HG02938 (cell line): Measurements from ENCODE around the gene XK.
A peak's percentile ranks its signal among the peaks of the same experiment; 100 is the strongest.
"Not testable (repeated sequence)": the region's sequence is repeated elsewhere in the genome, so short reads cannot be mapped to it uniquely, and the experiment has no call there.

ENCODE experiments used
- ATAC-seq: cut with Tn5 transposase; IDR thresholded peaks from one replicate; pipeline ENCODE4 v1.9.1; 2021; ENCODE audit warnings: mild to moderate bottlenecking, moderate library complexity; ENCODE audit not compliant: unreplicated experiment

XK gene

DNA sequence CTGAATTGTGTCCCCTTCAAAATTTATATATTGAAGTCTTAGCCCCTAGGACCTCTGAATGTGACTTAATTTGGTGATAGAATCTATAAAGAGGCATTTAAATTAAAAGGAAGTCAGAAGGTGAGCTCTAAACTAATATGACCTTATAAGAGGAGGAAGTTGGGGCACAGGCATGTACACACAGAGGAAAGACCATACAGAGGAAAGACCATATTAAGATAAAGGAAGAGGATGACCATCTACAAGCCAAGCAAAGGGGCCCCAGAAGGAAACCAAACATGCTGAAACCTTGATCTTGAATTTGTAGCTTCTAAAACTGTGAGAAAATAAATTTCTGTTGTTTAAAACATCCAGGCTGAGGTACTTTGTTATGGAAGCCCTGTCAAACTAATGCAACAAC is 67.3 kb downstream of the XK start:
- ATAC-seq, result no peak

DNA sequence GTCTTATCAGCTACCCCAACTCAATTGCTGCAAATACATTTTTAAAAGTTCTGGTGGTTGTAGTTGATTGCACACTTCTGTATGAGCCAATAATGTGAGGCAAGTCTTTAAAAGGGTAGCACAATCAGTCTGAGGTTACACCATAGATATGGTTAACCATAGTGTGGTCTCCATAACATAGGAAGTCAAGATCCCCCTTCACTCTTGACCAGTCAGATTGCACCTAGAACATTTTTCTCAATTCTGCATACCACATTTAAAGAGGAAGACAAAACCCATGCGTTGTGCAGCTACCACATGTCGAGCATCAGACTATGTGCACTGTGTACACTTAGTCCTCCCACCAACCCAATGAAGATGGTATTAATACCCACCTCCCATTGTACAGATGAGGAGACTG is 67.8 kb downstream of the XK start:
- ATAC-seq, result peak; percentile 30

DNA sequence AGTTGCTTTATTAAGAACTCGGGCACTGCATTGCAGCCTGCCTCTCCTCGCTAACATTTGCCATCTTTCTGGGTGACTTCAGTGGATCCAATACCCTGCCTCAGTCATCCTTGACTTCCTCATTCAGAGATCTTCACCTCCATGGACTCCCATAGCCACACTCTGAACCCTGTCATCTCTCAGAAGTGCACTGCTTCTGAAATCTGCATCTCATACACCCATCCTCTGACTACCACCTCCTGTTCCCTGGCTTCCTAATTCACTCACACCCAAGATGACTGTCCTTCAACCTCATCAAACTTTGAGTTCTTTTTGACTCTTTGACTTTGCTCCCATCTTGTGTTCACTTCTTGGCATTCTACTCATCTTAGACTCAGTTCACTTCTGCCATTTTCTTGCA is 68.9 kb downstream of the XK start:
- no peak for ATAC-seq

DNA sequence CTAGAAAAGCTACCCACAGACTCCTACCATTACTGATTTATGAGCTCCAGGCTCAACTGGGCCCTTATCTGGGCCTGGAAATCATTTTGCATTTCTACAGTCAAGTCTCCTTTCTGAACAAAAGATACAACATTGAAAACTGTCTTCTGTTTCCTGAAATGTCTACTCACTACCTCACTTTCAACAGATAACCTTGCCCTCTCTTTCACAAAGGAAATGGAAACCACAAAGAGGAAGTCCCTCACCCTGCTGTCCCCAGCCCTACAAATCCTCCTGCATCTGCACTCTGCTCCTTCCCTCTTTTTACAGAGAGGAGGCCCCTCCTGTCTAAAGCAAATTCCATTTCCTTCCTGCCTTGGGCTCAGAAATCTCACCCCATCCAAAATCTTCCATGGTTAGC is 69.4 kb downstream of the XK start:
- ATAC-seq, result peak; percentile 94

DNA sequence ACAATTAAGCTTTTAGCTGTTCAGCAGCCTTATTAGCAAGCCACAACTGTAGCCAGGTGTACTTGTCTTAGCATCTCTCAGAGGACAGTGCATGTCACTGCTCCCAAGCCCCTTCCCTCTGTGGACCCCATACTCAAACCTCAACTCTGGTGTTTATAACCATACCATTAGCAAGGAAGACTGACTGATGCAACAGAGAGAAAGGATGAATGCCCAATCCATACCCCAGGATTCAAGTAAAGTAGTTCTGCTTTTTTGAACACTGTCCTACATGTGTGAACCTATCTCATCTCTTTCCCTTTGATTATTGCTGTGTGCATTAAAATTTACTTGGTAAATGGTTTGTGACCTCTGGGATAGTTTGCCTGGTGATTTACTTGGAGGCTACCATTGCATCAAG is 71.5 kb downstream of the XK start:
- no peak for ATAC-seq

- ATAC-seq, result no peak
These were observed 73.8 kb downstream of the XK start for GRCh38 chrX:37759351-37759750.

GRCh38 chrX:37759878-37760418 is 74.4 kb downstream of the XK start:
- no peak for ATAC-seq

DNA sequence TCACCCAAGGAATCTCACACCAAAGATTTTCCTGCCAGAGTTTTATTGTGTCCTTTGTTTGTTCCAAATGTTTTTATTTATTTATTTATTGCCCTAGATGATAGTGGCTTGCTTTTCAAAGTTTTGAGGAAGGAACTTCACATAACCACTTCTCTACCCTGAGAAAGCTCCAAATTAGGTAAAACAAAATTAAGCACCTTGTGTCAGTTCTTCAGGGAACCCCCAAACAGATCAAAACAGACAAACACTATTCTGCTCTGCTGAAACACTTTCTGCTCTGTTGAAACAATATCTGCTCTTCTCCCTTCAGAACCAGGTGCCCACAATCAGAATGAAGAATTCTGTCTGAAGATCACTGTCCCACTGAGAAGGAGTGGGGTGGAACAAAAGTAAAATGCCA is 77.8 kb downstream of the XK start:
- no peak for ATAC-seq

- no peak for ATAC-seq
These were observed 79.9 kb downstream of the XK start for GRCh38 chrX:37765507-37765906.

GRCh38 chrX:37767430-37767829 is 81.8 kb downstream of the XK start:
- ATAC-seq, result no peak

DNA sequence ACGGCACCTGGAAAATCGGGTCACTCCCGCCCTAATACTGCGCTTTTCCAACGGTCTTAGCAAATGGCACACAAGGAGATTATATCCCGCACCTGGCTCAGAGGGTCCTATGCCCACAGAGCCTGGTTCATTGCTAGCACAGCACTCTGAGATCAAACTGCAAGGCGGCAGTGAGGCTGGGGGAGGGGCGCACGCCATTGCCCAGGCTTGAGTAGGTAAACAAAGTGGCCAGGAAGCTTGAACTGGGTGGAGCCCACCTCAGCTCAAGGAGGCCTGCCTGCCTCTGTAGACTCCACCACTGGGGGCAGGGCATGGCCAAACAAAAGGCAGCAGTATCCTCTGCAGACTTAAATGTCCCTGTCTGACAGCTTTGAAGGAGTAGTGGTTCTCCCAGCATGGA is 83.3 kb downstream of the XK start:
- ATAC-seq, result not testable (repeated sequence)

- peak; percentile 56 for ATAC-seq
These were observed 90.8 kb downstream of the XK start for GRCh38 chrX:37776283-37776986.

DNA sequence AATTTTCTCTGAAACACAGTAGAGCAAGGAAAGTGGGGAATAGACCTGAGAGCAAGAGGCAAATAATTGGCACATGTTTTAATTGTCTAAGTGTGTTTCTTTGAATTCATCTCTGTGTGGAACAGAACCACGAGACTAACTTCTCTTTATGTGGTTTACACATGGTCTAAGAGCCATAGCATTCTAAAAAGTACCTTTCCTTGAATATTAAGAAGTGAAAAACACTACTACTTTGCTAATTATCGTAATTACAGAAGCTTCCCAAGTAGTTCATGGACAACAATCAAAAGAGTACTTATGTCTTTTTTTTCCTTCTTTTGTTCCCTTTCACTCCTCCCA is 91.4 kb downstream of the XK start:
- no peak for ATAC-seq

GRCh38 chrX:37779857-37780256 is 94.3 kb downstream of the XK start, which contains the start of gene CYBB:
TSS of gene CYBB (plus strand) at chrX:37780059. CDS start at chrX:37780078, 19 bp downstream.
- no peak for ATAC-seq

- ATAC-seq, result no peak
These were observed 95.5 kb downstream of the XK start for GRCh38 chrX:37781081-37781480.
